GM19438 (cell line): ENCODE results near the gene DIO3.
"Not testable (repeated sequence)": the region's sequence is repeated elsewhere in the genome, so short reads cannot be mapped to it uniquely, and the experiment has no call there.

Source experiments
- ATAC-seq: cut with Tn5 transposase; IDR thresholded peaks from one replicate; pipeline ENCODE4 v1.9.1; 2021; ENCODE audit warnings: low read depth; ENCODE audit not compliant: unreplicated experiment

The DIO3 gene

DNA sequence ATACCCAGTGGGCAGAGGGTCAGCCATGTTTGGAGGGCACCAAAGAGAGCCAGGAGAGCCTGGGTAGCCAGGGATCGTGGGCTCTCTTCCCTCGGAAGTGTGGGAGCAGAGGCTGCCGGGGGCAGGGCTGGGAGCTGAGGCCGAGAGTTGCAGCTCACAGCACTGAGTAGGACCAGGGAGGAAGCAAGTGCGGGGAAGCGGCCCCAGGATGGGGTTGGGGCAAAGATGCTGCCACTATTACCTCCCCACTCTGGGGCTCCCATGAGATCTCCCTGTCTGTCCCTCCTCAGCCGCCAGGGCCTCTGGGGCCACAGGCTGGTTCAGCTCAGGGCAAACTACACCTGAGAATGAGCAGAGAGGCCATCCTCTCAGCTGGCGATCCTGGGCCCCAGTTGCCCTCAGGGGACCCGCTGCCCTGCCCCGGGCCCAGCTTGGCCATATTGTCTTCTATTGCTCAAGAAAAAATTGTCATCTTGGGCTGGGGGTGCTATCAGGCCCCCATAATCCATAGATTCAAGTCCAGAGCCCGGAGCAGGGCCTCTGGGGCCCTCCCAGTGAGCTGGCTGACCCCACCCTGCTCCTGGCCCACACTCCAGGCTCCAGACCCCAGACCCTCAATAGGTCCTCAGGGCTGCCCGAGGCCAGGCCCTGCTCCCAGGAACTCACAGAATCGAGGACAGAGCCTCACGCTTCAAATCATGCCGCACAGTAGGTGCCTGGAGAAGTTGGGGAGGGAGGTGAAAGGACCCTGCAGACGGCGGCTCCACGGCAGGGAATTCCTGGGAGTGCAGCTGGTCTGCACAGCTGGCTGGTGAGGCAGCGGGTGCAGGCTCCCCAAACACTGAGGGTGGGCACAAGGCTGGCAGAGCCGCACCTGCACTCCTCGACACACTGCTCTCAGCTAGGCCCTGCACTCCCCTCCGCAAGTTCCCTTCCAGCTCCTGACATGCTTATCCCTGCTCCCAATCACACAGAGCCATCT, 20.5 kb upstream of the DIO3 start:
- no peak for ATAC-seq

DNA sequence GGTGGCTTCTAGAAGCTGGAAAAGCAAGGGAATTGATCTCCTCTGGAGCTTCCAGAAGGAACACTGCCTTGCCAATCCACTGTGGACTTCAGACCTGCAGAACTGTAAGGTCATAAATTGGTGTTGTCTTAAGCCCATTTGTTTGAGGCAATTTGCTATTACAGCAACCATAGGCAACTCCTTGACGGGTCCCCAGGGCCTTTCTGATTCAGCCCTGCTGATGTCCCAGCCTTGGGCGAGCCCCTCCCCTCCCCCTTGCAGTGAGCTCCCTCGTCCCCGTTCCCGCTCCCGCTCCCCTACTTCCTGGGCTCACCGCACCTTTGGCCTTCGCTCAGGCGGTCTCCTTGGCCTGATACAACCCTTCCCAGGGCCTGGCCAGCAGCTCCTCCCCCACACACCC, 18.9 kb upstream of the DIO3 start:
- no peak for ATAC-seq

DNA sequence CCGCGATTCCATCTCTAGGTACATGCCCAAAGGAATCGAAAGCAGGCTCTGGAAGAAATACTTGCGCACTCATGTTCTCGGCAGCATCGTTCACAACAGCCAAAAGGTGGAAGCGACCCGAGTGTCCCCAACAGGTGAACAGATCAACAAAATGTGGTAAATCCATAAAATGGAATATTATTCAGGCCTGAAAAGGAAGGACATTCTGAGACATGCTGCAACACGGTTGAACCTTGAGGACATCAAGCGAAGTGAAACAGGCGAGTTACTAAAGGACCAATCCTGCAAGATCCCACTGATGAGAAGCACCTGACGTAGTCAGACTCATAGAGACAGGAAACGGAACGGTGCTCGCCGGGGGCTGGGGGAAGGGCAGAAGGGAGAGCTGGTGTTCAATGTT, 17.5 kb upstream of the DIO3 start:
- ATAC-seq: no peak

DNA sequence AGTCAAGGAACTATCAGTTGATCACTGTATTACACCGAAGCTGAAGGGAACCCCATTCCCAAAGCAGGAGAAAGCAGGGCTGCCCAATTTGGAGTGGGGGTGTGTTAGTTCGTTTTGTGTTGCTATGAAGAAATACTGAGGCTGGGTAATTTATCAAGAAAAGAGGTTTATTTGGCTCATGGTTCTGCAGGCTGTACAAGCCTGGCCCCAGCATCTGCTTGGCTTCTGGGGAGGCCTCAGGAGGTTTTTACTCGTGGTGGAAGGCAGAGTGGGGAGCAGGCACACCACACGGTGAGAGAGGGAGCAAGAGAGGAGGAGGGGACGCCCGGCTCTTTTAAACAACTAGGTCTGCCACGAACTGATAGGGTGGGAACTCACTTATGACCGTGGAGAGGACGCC, 16.7 kb upstream of the DIO3 start:
- ATAC-seq: no peak

DNA sequence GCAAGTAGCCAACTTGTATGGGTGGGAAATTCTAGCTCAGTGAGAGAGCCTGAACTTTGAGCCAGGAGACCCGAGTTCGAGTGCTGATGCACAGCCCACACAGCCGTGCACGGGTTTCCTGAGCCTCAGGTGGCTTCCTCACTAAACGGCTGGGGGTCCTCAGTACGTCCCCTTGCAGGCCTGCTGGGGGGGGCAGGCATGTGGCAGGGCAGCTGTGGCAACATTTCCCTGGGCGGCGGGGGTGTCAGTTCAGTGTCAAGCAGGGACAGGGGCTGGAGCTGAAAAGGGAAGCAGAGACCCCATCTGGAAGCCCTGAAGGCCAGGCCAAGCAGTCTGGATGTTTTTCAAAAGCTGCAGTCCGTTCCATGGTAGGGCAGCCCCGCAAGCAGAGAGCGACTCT, 14.6 kb upstream of the DIO3 start:
- ATAC-seq: no peak

DNA sequence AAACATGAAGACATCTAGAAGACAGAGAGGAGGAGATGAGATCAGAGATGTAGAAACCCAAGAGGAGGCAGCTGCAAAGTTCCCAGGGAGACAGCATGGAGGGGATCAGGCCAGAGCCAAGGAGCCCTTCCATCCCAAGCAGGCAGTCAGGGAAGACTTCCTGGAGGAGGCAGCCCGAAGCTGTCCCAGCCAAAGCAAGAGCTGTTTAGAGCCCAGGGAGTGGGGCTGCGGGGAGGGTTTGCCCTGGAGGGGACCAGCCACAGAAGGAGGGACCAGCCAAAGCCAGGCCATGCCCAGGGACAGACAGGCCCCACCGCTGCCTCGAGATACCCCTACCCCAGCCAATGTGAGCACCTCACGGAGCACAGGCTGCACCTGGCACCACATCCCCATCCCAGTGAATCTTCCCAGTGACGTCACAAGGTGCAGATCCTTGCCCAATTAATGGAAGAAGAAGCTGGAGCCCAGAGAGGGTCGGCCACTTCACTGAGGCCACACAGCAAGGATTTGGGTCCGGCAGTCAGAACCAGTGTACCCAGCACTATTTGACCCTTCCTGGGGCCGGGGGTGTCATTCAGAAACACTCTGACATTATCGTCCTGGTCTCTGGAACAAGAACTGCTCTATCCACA, 14.1 kb upstream of the DIO3 start:
- no peak for ATAC-seq

DNA sequence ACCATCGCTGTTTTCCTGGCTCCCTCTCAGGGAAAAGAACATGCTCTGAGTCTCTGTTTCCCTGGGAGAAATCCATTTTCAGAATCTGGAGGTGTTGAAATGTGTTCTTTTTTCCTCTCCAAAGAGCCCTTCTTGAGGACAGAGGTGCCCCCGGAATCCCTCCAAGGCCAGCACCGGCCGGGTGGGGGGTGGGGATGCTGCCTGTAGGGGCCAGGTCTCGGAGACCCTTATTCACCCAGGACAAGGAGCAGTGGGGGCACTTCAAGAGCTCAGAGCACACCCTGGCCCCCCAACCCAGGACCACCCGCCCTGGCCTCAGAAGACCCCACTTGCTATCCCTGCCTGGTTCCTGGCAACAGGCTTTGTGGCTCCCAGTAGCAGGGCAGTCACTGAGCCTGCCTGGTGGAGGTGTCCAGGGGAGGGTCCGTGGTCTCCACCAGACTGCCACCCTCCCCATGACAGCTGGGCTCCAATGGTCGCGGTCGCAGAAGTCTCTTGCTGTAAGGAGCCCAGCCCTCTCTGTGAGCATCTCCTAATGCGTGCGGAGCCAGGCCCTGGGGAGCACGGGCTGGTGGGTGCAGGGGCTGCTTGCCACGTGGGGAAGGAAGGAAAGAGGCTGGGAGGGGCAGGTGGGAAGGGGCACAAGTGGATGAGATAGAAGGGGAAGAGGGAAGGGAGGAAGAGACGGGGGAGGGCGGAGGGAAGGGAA, 13.2 kb upstream of the DIO3 start:
- no peak for ATAC-seq

DNA sequence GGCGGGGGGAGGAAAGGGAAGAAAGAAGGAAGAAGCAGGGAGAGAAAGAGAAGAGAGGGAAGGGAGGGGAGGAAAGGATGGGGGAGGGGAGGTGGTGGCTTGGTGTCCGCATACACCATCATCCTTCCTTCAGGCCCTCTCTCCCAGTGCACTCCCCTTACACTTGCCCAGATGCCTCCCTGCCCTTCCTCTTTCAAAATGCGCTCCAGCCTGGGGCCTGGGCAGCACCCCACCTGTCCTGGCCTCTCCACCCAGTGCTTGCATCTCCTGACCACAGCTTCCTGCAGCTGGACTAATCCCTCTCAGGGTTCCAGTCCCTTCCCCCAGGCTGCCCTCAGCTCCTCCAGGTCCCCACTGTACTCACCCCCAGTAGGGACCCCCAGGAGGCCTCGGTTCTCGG, 12.6 kb upstream of the DIO3 start:
- no peak for ATAC-seq

DNA sequence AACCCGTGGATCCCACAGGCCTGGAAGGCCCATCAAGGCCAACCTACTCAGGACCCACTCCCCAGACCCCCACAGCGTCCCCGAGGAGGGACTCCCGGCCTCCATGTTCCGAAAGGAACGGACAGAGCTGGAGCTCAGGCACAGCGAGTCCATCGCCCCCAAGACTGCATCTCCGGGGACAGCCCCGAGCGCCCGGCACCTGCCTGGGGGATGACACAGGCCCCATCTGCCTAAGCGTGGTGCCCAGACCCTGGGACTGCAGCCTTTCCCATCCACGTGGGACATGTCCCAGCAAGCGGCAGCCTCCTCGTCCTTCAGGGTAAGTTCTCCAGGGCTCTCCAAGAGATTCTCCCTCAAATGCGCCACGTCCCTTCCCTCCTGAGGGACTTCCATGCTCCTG, 12.1 kb upstream of the DIO3 start:
- no peak for ATAC-seq

DNA sequence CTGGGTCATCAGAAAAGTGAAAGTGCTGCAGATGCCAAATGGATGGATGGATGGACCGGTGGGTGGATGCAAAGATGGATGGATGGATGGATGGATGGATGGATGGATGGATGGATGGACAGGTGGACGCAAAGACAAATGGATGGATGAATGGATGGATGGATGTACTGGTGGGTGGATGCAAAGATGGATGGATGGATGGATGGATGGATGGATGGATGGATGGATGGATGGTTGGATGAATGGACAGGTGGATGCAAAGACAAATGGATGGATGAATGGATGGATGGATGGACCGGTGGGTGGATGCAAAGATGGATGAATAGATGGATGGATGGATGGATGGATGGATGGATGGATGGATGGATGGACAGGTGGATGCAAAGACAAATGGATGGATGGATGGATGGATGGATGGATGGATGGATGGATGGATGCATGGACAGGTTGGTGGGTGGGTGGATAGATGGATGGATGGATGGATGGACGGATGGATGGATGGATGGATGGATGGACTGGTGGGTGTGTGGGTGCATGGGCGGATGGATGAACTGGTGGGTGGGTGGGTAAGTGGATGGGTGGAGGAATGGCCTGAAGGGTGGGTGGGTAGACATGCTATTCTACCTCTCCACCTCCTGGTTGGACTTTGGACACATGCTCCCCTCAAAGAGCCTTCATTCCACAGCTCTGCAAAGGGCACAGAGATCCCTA, 10.9 kb upstream of the DIO3 start:
- not testable (repeated sequence) for ATAC-seq

DNA sequence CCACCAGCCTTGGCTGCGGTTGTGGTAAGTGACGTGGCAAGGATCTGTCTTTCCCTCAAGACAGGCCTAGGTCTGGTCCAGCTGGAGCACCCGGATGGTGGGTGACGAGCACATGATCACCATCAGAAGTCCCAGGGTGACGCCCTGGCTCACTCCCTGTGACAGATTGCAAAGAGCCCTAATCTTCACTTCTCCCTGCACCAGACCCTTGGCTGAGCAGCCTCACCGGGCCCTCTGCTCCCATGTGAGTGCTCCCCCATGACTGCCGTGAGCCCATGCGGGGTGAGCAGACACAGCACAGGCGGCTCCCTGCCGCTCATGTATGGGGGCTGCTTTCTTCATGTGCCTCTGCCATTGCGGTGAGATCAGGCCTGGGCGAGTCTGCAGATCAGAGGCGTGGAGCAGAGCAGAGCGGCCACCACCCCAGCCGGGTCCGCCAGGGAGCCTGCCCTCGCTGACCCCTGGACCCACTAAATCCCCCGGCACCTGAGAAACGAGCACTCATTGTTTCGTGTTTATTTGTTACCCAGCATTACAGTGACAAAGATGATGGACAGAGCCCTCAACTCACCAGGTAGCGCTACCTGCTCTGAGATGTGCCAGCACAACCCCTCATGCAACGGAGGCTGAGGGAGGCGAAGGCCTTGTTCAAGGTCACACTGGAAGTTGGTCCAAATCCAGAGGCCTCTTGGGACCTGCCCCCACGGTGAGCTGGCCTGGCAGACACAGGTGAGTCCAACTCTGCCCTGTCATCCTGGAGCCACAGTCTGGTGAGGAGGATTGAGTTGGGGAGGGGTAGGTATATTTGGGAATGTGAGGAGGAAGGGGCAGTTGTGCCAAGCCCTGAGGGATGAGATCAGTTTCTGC, 9.3 kb upstream of the DIO3 start:
- no peak for ATAC-seq

DNA sequence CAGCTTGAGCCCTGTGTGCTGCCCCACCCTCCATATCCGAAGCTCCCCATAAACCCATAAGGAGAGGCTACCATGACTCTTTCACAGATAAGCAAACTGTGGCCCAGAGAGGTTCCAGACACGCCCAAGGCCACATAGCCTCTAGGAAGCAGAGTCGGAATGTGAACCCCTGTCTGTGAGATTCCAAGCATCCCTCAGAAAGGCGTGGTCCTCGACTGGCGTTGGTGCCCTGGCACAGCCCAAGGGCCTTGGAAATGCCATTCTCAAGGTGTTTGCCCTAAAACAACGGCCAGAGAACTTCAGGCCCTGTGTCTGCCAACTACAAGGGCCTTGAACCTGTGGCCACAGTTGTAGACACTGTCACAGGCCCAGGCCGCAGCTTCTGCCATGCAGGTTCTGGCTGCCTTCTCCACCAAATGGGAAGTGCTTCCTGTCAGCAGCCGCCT, 8.5 kb upstream of the DIO3 start:
- ATAC-seq: no peak

DNA sequence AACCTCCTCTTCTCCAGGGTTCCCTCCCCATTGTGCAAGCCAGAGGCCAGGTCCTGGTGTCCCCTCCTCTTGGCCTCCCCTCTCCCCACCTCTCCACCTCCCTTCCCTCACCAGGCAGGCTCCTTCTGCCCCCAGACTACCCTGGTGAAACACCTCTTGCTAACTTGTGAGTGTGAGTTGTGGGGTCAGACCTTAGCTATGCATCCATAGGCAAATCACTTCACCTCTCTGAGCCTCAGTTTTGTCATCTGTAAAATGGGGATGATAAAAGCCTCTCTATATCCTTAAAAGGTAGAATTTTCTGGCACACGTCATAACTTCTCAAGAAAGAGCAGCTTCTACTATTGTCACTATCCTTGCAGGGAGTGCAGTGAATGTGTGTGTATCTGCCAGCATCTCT, 7.9 kb upstream of the DIO3 start:
- ATAC-seq: no peak

DNA sequence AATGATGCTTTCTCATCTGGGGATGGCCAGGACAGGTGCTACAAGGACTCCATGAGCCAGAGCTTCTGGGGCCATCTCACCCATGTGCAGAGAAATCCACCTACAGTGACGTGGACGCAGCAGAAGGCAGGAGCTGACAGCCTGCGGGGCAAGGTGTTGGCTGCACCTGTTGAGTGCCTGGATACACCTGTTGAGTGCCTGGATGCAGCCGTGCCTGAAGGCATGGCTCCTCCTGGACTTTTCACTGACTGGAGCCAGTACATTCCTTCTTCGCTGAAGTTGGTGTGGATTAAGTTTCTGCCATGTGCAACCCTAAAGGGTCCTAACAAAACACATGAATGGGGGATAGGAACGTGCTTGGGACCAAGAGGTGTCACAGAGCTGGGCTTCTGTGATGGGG, 7.4 kb upstream of the DIO3 start:
- ATAC-seq: no peak

DNA sequence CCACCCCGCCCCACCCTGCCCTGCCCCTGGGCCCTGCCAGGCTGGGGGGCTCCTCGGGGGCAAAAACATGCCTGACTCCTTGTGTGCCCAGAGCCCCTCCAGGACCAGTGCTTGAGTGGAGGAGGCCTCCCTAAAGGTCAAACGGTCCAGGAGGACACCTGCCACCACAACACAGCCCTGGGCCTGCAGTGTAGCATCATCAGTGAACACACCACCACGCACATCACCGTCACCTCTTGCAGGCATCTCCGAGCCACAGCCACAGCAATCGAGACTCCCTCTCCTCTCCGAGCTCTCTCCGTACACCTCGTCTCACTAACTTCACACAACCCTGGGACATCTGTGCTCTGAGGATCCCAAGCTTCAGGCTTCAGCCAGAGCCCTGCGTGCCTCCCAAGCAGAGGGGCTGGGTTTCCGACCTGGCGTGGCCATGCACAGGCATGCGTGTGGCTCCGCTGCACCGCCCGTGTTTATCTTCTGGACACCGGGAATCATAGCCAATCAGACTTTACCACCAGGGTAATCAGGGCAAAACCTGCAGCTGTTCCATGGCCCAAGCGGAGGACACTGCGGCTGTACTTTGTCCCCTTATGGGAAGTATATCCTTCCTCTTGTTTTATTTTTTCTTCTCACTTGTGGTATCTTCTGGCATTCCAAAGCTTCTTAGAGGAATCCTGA, 6.2 kb upstream of the DIO3 start:
- no peak for ATAC-seq

DNA sequence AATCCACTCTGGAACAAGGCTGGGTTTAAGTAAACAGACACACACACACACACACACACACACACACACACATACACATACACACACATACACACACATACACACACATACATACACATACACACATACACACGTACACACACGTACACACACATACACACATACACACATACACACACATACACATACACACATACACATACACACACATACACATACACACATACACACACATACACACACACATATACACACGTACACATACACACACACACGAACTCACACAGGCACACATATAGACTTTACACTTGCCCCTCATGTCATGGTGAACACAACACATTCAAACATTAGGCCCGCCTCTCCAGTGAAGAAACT, 5.6 kb upstream of the DIO3 start:
- not testable (repeated sequence) for ATAC-seq

DNA sequence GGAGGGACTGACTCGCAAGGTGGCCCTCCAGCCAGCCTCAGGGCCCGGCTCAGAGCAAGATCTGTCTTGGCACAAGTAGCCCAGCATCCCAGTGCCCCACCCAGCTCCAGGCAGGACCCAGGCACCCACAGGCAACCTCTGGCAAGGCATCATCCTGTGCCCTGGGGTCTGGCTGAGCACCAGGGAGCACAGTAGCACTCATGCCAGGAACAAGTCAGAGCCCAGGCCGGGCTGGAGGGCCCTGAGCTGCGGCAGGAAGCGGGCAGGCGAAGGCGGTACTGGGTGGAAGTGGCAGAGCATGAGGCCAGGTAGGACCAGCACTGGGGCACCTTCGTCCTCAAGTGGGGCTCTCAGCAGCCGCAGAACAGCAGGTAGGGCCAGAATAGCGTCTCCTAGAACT, 5.2 kb upstream of the DIO3 start:
- ATAC-seq: no peak

DNA sequence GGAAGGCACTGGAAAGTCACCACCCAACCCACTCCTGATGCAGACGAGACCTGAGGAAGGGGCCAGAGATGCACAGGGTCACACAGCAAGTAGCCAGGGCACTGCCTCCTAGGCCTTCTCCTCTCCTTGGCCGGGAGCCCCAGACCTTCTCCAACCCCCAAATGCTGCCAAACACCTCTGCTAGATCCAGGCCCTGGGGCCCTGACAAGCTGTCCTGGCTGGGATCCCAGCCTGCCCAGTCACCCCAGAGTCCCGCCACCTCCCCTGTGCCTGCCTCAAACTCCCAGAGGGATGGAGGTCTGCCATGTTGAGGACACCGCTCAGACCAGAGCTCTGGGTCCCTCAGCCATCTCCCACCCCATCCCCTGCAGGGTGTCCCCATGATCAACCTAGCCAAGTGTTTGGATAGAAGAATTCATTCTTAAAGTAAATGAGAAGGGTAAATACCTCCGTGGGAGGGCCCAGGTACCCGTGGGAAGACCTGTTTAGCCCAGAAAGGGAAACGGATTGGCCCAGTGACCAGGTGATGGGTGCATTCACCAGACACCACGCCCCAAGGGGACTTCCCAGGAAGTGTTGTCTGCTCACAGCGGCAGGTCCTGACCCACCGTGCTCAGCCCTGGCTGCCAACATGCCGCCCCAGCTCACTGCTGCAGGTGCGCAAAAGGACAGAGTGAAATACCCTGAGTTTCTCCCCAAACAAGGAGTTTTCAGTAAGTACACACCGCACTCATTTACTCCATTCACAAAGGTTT, 4.6 kb upstream of the DIO3 start:
- no peak for ATAC-seq

DNA sequence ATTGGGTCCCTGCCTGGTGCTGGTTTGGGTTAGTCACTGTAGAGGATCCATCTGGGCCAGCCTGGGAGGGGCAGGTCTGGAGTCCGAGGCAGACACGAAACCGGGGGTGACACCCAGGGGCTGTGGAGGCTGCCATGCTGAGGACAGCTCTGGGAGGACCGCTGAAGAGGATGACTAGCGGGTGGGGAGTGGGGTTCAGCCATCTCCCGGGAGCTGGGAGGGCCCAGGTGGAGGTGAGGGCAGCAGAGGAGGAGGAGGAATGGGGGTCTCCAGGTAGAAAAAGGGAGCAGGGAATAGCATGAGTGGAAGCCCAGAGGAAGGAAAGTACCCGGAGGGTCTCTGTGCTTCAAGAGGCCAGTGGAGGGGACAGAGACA, 4.0 kb upstream of the DIO3 start:
- no peak for ATAC-seq
